Measurements from ENCODE around the gene KLK6.

KLK6 gene

DNA sequence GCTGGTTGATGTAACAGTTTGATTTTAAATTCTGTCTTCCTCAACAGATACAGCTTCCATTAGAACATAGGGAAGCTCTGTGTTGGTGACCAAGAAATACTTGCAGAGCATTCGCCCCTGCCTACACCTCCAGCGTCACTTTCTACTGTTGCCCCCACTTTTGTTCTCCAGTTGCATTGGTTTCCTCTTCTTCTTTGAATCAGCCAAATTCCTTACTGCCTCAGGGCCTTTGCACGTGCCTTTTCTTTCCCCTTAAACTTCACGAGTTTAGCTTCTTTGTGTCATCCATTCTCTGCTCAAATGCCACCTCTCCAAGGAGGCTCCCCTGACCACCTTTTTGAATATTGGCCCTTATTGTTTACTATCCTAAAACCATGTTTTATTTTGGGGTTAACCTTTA is 22.3 kb downstream of the KLK6 start:
- DNase-seq: no peak

DNA sequence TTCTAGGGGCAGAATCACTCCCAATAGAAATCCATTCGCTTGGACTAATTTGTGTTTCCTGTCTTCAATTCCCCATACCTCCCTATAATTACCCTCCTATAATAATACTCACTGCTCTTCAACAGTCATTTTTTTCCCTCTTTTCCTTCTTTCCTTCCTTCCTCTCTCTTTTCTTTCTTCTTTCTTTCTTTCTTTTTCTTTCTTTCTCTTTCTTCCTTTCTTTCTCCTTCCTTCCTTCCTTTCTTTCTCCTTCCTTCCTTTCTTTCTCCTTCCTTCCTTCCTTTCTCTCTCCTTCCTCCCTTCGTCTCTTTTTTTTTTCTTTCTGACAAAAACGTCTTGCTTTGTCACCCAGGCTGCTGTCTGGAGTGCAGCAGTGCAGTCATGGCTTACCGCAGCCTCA is 24.6 kb downstream of the KLK6 start:
- no peak for DNase-seq

DNA sequence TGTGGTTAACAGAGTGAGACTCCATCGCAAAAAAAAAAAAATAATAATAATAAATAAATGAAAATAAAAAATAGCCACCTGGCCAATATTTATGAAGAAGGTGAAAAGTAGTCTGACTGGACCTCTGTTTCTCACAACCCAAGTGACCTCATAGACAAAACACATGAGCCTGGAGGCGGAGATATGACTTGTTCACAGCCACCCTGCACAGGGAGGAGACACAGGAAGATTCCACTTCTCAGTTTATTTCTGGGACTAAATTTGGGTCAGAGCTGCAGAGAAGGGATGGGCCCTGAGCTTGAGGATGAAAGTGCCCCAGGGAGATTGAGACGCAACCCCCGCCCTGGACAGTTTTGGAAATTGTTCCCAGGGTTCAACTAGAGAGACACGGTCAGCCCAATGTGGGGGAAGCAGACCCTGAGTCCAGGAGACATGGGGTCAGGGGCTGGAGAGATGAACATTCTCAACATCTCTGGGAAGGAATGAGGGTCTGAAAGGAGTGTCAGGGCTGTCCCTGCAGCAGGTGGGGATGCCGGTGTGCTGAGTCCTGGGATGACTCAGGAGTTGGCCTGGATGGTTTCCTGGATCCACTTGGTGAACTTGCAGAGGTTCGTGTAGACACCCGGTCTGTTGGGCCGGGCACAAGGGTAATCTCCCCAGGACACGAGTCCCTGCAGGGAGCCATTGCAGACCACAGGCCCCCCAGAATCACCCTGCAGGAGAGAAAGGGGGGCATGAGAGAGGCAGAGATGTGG is 26.1 kb downstream of the KLK6 start:
- DNase-seq: no peak

- no peak for DNase-seq
Measured at GRCh38 chr19:50939596-50939995, 29.8 kb downstream of the KLK6 start.

- DNase-seq: no peak
Measured at GRCh38 chr19:50933640-50934039, 35.8 kb downstream of the KLK6 start.

DNA sequence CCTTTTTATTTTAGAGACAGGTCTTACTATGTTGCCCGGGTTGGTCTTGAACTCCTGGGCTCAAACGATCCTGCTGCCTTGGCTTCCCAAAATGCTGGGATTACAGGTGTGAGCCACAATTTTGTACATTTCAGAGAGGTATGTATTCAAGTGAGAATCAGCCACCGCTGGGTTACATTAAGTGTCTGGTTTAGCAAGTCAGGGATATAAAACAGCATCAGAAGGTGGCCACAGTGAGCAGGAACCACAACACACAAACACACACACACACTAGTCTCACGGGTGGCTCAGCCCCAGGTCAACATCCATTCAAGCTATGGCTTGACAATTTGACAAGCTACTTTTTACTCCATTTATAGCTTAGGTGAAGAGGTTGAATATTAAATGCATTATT is 36.7 kb downstream of the KLK6 start:
- DNase-seq: no peak

DNA sequence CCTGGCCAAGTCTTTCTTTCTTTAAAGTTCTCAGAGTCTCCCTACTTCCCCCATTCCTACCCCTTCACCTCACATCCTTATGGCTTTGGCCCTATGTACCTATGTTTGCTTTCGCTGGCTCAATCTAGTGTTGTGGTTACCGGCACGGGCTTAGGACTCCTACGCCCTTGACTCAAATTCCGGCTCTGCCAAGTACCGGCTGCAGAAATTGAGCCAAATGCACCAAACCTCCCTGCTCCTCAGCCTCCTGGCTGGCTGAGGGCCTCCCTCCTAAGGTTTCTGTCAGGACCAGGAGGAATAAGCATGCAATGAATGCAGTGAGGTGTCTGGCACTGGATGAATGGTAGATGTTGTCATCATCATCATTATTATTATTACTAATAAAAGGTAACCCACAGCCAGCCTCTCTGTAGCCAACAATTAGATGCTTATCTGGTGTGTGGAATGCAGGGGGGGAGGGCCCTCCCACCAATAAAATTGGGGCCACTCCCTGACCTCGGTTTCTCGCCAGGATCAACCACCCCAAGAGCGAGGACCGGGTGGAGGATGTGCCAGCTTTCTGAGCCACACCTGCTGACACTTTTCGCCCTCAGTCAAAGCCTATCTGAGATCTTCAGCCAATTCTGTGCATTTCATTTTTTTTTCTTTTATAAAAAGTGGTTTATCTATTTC is 37.2 kb downstream of the KLK6 start:
- no peak for DNase-seq

GRCh38 chr19:50931023-50931422 is 38.4 kb downstream of the KLK6 start:
- DNase-seq: no peak

DNA sequence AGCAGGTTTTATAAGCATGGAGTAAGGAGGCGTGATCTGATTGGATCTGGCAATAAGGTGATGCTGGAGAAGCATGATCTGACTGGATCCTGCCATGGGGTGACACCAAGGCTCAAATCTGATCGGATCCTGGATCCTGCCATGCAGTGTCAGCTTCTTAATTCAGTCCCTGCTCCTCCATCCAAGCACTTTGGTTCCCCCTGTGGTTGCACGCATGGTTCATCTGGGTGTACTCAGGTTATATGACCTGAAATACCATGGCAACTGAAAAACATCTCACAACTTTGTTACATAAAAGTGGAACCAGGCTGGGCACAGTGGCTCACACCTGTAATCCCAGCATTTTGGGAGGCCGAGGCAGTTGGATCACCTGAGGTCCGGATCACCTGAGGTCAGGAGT is 40.6 kb downstream of the KLK6 start:
- no peak for DNase-seq

DNA sequence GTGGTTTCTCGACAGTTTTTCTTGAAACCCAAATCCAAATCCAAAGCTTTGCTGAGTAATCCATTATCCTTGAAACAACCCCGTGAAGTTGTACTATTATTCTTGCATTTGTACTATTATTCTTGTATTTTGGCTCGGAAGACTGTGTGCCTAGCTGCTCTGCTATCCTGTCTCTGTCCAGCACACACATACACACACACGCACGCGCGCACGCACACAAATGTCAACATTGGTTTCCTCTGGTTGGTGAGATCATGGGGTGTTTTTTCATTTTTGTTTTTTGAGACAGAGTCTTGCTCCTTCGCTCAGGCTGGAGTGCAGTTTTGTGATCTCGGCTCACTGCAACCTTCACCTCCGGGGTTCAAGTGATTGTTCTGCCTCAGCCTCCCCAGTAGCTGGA is 43.2 kb downstream of the KLK6 start:
- no peak for DNase-seq

DNA sequence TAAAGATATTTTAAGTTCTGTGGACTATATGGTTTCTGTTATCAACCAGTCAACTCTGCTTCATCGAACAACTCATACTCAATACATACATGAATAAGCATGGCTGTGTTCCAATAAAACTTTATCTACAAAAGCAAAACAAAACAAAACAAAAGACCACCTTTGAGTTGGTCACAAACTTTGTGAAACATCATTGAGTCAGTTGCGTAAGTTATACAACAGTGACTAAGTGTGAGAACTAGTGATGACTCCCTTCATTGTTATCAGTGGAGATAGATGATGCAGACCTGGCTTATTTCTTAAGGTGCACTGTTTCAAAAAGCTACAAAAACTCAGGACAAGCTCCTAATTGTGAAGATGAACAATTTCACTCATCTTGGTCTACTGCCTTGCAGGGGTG is 43.7 kb downstream of the KLK6 start:
- no peak for DNase-seq

- no peak for DNase-seq
Measured at GRCh38 chr19:50924586-50924985, 44.8 kb downstream of the KLK6 start.

DNA sequence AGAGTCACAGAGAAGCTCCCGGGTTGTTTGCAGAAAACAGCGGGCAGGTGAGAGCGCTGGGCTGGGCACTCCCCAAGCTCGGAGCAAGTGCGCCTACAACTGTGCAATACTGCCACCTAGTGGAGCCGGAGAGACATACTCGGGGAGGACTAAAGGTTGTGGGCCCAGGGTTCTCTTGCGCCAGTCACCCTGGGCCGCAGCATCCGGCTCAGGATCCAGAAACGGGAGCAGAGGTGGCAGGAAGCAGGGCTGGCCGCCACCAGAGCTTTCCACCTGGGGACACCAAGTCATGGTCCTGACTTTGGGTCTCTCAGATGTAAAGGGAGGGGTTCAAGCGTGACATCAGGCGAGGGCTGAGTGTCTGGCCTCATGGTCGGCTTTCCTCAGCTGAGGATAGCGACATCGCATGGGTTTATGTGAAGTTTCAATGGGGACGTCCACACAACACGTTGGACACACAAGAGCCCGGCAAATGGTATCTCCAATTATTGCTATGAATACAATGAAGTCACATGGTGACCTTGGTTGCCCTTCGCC is 47.0 kb downstream of the KLK6 start:
- DNase-seq: peak; percentile 79

DNA sequence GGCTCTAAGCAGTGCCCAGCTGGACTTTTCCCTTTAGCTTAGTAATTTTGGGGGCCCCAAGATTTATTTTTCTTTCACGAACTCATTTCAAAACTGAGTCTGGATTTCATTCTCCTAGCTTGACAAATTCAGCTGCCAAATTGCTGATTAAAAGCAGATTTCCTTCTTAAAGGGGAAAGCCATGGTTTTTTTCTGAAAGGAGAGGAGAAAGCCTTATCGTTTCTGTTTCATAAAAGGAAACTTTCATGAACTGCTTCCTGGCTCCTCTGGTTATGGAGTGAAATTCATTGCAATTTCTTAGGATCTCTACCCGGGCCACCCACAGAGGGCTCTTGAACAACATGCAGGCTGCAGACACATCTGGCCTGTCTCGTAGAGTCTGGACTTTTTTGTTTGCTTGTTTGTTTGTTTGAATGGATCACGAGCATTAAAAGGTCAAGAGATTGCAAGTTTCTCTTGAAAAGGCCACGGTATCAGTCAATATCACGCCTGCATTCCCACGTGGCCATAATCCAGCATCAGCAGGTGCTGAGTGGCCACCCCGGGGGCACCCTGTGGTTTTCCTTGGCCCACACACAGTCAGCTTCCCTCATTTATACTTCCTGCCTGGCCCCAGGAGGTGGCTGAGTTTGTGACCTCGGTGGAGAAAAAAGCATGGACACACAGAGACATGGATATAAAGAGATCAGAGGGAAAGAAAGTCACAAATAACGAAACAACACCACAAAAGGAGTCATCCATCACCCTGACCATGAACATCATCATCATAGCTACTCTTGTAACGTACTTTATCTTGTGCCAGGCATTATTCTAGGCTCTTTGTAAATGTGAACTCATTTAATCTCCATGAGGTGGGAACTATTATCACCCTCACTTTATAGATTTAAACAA is 47.7 kb downstream of the KLK6 start:
- no peak for DNase-seq

GRCh38 chr19:50916069-50916468 is 53.3 kb downstream of the KLK6 start:
- no peak for DNase-seq

DNA sequence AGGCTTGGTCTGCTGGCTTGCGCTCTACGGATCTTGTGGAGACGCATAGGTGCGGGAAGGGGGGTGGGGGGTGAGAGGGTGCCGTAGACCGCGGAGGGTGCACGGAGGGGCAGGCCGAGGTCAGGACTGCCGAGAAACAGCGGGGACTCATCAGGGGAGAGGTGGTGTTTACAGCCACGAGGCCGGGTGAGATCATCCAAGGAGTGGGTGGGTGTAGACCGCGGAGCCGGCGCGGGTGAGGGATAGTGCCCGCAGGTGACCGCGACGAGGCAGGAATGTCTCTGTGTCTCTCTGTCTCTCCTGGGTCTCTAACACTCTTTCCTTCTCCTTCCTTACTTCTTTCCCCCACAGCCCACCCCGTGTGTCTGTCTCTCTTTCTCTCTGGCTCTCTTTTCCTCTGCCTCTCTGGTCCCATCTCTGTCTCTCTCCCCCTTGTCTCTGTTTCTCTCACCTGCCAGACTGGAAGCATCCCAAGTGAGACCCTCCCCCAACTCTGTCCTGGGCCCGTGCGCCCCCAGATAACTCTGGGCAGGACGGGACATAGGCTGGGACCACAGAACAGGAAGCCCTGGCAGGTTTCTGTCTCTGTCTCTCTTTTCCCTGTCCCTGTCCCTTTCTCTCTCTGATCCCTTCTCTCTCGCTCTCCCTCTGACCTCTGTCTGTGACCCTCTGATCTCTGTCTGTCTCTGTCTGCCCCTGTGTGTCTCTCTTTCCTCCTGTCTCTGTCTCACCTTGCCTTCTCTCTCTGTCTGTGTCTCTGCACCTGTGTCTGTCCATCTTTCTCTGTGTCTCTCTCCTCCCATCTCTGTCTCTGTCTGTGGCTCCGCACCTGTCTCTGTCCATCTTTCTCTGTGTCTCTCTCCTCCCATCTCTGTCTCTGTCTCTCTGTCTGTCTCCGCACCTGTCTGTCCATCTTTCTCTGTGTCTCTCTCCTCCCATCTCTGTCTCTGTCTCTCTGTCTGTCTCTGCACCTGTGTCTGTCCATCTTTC is 56.4 kb downstream of the KLK6 start:
- DNase-seq: no peak

DNA sequence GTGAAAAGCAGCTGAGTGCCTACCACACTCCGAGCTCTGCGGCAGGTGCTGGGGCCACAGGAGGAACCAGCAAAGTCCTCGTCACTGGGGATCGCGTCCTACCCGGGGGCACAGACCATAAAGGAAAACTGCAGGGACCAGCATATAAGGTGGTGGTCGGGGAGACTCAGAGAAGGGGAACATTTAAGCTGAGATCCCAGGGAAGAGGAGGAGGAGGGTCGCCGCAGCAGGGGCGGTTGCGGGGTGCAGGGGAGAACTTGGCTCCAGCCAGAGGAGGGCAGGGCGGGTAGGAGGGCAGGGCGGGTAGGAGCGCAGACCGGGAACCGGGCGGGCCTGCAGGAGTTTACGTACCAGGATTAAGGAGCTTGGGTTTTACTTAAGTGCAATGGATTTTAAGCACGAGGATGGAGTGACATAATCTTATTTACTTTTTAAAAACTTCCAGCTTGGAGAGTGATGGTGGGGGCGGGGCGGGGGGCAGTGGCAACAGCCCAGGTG is 57.2 kb downstream of the KLK6 start:
- DNase-seq: no peak

DNA sequence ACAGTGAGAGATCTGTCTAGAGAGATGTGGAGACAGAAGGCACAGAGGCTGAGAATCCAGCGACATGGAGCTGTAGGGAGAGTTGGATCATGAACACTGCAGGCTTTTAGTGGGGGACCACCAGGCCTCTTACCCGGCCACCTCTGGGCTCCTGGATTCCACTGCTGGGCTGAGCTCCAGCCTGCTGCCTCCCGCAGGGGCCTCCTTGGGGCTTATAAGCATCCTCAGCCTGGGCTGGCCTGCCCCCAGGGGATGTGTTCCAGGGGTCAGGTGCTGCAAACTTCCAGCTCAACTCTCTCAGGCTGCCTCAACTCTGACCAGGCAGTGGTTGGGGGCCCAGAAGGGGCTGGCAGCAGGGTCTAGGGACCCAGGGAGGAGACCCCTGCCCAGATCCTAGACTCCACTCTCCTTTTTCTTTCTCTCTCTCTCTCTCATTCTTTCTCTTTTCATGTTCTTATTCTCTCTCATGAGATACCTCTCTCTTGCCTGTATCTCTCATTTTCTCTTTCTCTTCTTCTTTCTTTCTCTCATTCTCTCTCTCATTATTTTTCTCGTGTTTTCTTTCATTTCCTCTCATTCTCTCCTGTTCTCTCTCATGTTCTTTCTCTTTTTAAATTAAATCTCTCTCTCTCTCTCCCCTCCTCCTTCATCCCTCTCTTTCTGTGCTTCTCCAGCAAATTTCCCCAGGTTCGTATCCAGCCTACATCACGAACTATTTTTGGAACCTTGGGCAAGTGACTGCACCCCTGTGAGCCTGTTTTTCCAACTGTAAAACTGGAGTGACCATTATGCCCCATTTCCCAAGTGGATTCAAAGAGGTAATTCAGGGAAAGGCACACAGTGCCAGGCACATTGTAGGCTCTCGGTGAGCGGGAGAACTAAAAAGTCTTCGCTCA is 57.9 kb downstream of the KLK6 start, which contains the start of gene KLK4:
Gene KLK4 (minus strand): TSS at position 190 of the 896 bp plus-strand sequence. CDS start 657 bp downstream, outside the sequence.
- no peak for DNase-seq

GRCh38 chr19:50910722-50911121 is 58.7 kb downstream of the KLK6 start:
- DNase-seq: no peak

GRCh38 chr19:50909240-50910070 is 59.9 kb downstream of the KLK6 start:
- peak; percentile 38 for DNase-seq
